Measurements from ENCODE around the gene DDX17. TPM values are rescaled to one million over a fixed set of nuclear protein-coding genes. Genes with fewer than 3 reads are reported as not detected.

DDX17 gene
- total RNA-seq, 2 experiments from 2014 or later = 508 to 626 TPM

DNA sequence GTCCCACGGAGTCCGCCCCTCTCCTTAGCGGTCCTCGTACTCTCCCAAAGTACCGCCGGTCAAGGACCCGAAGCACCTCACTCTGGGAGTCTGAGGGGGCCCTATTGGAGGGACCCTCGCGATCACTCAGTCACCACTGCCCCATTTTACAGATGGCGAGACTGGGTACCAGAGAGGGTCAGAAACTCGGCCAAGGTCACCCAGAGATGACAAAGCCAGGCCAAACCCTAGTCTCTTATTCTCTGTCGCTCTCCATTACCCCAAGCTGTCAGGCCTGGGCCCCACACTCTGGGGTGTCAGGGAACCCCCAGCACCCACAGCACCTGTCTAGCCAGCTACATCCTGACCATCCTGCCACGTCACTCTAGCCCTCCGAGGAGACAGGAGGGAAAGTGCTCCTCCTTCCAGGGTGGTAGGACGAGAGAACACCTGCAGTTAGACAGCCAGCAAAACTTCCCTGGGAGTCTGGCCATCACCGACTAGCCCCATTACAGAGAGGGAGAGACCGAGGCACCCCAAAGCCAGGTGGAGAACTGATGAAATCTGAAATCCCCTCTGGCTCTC is 49.8 kb downstream of the DDX17 start:
- H2AFZ ChIP-seq (ENCODE audit: low read length) = no peak overlapping the region
- DNase-seq (ENCODE audit: low spot score) = no peak
- H3K9me3 ChIP-seq (ENCODE audit: low read length) = no peaks in the 10 kb centered on the region
- intact Hi-C loops (cut with micrococcal nuclease; ENCODE audit: unreplicated experiment) = no loop called here
- H3K4me3 ChIP-seq (ENCODE audit: low read depth, low read length, poor library complexity, severe bottlenecking) = peak overlapping the region; percentile 59
- ChIA-PET POLR2A (no interaction called here), CTCF (ENCODE audit: unreplicated experiment) (no interaction called here)
- TF ChIP-seq, protein P1, sequence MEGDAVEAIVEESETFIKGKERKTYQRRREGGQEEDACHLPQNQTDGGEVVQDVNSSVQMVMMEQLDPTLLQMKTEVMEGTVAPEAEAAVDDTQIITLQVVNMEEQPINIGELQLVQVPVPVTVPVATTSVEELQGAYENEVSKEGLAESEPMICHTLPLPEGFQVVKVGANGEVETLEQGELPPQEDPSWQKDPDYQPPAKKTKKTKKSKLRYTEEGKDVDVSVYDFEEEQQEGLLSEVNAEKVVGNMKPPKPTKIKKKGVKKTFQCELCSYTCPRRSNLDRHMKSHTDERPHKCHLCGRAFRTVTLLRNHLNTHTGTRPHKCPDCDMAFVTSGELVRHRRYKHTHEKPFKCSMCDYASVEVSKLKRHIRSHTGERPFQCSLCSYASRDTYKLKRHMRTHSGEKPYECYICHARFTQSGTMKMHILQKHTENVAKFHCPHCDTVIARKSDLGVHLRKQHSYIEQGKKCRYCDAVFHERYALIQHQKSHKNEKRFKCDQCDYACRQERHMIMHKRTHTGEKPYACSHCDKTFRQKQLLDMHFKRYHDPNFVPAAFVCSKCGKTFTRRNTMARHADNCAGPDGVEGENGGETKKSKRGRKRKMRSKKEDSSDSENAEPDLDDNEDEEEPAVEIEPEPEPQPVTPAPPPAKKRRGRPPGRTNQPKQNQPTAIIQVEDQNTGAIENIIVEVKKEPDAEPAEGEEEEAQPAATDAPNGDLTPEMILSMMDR (conservative IDR thresholded peaks at IDR 0.05; ENCODE audit: low read length) = no peak
- no peak for TF ChIP-seq EZH2phosphoT487 (IDR thresholded peaks at IDR 0.05; ENCODE audit: borderline replicate concordance, low read depth, low read length)
- peaks cover 5% of the 10 kb centered on the region for H3K4me1 ChIP-seq (ENCODE audit: insufficient read depth, low read length, poor library complexity, severe bottlenecking)
- no peaks in the 10 kb centered on the region for H4K20me1 ChIP-seq (ENCODE audit: insufficient read depth, low read length)
- H3K79me2 ChIP-seq (ENCODE audit: insufficient read depth, low read depth, low read length) = no peaks in the 10 kb centered on the region
- no TSS peak for BruUV-seq (replicated peaks)
- no peaks in the 10 kb centered on the region for H3K36me3 ChIP-seq (ENCODE audit: insufficient read depth, low read length)
- no peaks in the 10 kb centered on the region for H3K9me2 ChIP-seq (ENCODE audit: insufficient read depth, low read length)
- no peak overlapping the region for H3K27ac ChIP-seq (ENCODE audit: low read depth, low read length, poor library complexity, severe bottlenecking)
- H3K4me2 ChIP-seq (ENCODE audit: low read length) = peak overlapping the region; percentile 51

DNA sequence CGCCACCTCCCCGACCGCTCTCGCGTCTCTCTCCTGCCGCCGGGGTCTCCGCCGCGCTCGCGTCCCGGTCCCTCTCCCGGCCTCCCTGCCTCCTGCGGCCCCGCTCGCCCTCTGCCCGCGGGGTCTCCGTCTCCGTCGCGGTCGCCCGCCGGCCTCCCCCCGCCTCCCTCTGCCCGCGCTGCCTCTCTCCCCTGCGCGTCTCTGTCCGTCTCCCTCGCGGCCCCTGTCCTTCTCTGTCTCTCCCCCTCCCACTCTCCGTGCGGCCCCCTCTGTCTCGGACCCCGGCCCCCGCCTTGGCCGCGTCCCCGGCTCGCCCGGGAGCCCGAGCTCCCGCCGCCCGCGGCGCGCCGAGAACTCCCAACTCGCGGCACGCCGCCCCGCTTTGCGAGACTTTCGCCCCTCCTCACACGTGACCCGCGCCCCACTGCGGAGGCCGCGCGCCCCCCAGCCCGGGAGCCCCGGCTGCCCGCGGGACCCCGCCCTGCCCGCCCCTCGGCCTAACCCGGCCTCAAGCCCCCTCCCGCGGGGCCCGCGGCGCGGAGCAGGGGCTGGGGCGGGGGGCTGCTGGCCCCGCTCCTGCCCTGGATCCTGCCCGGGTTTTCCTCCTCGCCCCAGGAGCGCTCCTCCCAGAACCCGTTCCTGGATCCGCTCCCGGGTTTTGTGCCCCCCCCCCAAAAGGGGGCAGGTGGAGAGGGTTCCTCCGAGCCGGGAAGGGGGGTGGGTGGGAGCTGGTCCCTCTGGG is 50.4 kb downstream of the DDX17 start:
- peak; percentile 40 for DNase-seq (ENCODE audit: low spot score)
- H3K4me2 ChIP-seq (ENCODE audit: low read length) = peak overlapping the region; percentile 51
- CTCF ChIA-PET (ENCODE audit: unreplicated experiment) = no interaction called here

More for the DNA sequence above, 50.4 kb downstream of the DDX17 start:
- H3K79me2 ChIP-seq (ENCODE audit: insufficient read depth, low read depth, low read length) = no peaks in the 10 kb centered on the region
- TF ChIP-seq, protein P1 (conservative IDR thresholded peaks at IDR 0.05; ENCODE audit: low read length) = no peak
- no peak for TF ChIP-seq EZH2phosphoT487 (IDR thresholded peaks at IDR 0.05; ENCODE audit: borderline replicate concordance, low read depth, low read length)
- intact Hi-C loops (cut with micrococcal nuclease; ENCODE audit: unreplicated experiment) = no loop called here
- no peak overlapping the region for H2AFZ ChIP-seq (ENCODE audit: low read length)
- peak overlapping the region; percentile 59 for H3K4me3 ChIP-seq (ENCODE audit: low read depth, low read length, poor library complexity, severe bottlenecking)
- H3K4me1 ChIP-seq (ENCODE audit: insufficient read depth, low read length, poor library complexity, severe bottlenecking) = no peaks in the 10 kb centered on the region
- H3K27ac ChIP-seq (ENCODE audit: low read depth, low read length, poor library complexity, severe bottlenecking) = no peak overlapping the region
- BruUV-seq (replicated peaks) = no TSS peak
- no peaks in the 10 kb centered on the region for H3K9me2 ChIP-seq (ENCODE audit: insufficient read depth, low read length)
- H3K36me3 ChIP-seq (ENCODE audit: insufficient read depth, low read length) = no peaks in the 10 kb centered on the region
- no peaks in the 10 kb centered on the region for H4K20me1 ChIP-seq (ENCODE audit: insufficient read depth, low read length)
- POLR2A ChIA-PET = no interaction called here
- H3K9me3 ChIP-seq (ENCODE audit: low read length) = no peaks in the 10 kb centered on the region
